Measurements from ENCODE around the gene CBX2. TPM values are rescaled to one million over a fixed set of nuclear protein-coding genes. Genes with fewer than 3 reads are reported as not detected.

Gene CBX2
- total RNA-seq, 1 donor from 2014 or later, result 11.9 TPM

DNA sequence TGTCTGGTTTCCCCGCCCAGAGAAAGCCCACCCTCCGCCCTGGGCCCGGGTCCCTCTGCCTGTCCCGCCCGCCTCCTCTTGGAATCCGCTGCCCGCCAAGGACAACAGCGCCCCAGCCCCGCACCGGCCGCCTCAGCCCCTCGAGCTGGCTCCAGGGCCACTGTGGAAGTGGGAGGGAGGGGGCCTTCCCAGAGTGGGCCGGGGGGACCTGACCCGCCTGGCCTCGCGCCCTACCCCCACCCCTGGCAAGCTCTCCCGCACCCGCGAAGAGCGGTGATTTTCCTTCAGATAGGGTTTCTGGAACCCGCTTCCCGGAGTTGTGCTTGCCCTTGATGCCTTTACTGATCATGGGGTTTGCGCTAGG is 21.2 kb downstream of the CBX2 start:
- DNase-seq (ENCODE audit: low read depth), result no peak
- Histone ChIP-seq H3K27me3 (ENCODE audit: control insufficient read depth, insufficient read depth, low read length) (peaks cover 65% of the 10 kb centered on the region), H3K36me3 (ENCODE audit: control insufficient read depth, insufficient read depth, low read length) (no peaks in the 10 kb centered on the region), H3K4me3 (ENCODE audit: low read depth, low read length) (no peak overlapping the region)
- no peak for TF ChIP-seq CTCF (IDR thresholded peaks at IDR 0.05; ENCODE audit: insufficient read depth, low read length, poor library complexity, severe bottlenecking)

GRCh38 chr17:79799538-79800324 is 21.8 kb downstream of the CBX2 start:
- no peak for TF ChIP-seq CTCF (IDR thresholded peaks at IDR 0.05; ENCODE audit: insufficient read depth, low read length, poor library complexity, severe bottlenecking)
- H3K36me3 ChIP-seq (ENCODE audit: control insufficient read depth, insufficient read depth, low read length), result no peaks in the 10 kb centered on the region
- no peak overlapping the region for H3K4me3 ChIP-seq (ENCODE audit: low read depth, low read length)
- H3K27me3 ChIP-seq (ENCODE audit: control insufficient read depth, insufficient read depth, low read length), result peaks cover 71% of the 10 kb centered on the region
- DNase-seq (ENCODE audit: low read depth), result no peak

DNA sequence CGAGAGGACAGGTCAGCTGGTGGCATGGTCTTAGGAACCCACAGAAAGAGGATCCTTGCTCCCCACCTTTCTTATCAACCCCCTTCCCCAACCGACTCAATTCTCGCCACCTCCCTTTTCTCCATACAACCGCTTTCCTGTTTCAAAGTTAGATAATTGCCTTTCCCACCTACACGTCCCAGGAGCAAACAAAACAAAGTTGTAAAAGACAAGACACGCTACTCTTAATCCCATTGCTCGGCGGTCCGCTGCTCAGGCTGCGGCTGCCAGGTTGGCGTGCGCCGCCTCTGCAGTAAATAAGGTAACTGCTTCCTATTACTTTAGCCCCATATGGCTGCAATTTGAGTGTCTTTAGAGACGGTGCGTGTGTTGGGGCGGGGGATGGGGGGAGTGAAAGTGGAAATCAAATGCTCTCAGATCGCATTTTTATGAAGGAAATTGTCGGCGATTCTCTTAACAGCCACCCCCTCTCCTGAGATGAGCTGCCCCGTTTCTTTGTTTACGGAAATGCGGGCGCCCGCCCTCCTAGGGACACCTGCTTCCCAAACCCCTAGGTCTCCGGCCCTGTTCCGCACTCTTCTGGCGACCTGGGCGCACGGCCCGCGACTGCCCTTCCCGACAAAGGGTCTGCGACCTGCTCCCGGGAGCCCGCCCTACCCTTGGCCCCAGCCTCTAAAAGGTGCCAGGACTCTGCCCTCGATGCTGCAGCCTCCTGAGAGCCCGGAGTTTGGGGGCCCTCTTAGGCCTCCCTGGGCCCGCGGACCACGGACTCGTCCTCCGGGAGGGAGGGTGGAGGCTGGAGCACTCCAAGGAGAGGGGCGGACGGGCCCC is 22.6 kb downstream of the CBX2 start:
- TF ChIP-seq CTCF (IDR thresholded peaks at IDR 0.05; ENCODE audit: insufficient read depth, low read length, poor library complexity, severe bottlenecking), result no peak
- H3K36me3 ChIP-seq (ENCODE audit: control insufficient read depth, insufficient read depth, low read length), result no peaks in the 10 kb centered on the region
- no peak overlapping the region for H3K4me3 ChIP-seq (ENCODE audit: low read depth, low read length)
- DNase-seq (ENCODE audit: low read depth), result no peak
- peaks cover 79% of the 10 kb centered on the region for H3K27me3 ChIP-seq (ENCODE audit: control insufficient read depth, insufficient read depth, low read length)

GRCh38 chr17:79801156-79802038 is 23.4 kb downstream of the CBX2 start:
- Histone ChIP-seq H3K4me3 (ENCODE audit: low read depth, low read length) (no peak overlapping the region), H3K36me3 (ENCODE audit: control insufficient read depth, insufficient read depth, low read length) (no peaks in the 10 kb centered on the region), H3K27me3 (ENCODE audit: control insufficient read depth, insufficient read depth, low read length) (peaks cover 87% of the 10 kb centered on the region)
- no peak for DNase-seq (ENCODE audit: low read depth)
- no peak for TF ChIP-seq CTCF (IDR thresholded peaks at IDR 0.05; ENCODE audit: insufficient read depth, low read length, poor library complexity, severe bottlenecking)

DNA sequence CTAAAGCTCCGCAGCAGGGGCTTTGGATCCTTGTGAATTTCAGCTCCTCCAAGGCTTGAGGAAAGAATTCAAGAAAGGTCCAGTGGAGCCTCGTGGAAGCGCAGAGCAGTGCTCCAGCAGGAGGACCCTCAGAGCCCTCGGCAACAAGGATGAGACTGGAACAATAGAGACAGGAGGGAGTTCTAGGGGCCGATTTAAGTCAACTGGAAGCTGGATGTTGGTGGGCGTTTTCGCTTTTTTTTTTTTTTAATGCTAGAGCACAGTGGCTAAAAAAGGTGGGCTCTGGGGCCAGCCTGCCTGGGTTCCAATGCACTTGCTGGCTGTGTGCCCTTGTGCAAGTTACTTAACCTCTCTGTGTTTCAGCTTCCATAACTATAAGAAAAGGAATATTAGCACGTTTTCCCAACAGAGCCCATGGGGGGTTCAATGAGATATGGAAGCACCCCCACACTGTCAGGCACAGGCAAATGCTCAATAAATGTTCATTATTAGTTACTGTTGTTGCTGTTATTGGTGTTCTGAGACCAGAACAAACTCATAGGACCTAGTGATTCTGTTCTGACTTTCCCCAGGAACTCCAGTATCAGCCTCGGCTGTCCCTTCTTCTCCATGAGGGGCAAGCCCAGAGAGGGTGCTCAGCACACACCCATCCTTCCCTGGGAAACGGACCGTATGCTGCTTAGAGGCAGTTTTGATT is 24.2 kb downstream of the CBX2 start:
- Histone ChIP-seq H3K27me3 (ENCODE audit: control insufficient read depth, insufficient read depth, low read length) (peaks cover 95% of the 10 kb centered on the region), H3K36me3 (ENCODE audit: control insufficient read depth, insufficient read depth, low read length) (no peaks in the 10 kb centered on the region), H3K4me3 (ENCODE audit: low read depth, low read length) (no peak overlapping the region)
- DNase-seq (ENCODE audit: low read depth), result no peak
- TF ChIP-seq CTCF (IDR thresholded peaks at IDR 0.05; ENCODE audit: insufficient read depth, low read length, poor library complexity, severe bottlenecking), result no peak
